MM.1S (cell line): ENCODE measurements around the gene UBE3B.
A peak's percentile ranks its signal among the peaks of the same experiment; 100 is the strongest.
"Not testable (repeated sequence)": the region's sequence is repeated elsewhere in the genome, so short reads cannot be mapped to it uniquely, and the experiment has no call there.

ENCODE experiments used
- DNase-seq: peaks from one replicate; pipeline ENCODE4 v3.0.0-alpha.2; 2015
- H2AFZ ChIP-seq: fragments of 300-600 bp; sonication (generic); 2 replicates; pipeline ENCODE4 v1.6.0; 2016; ENCODE audit warnings: antibody characterized with exemption, low read length
- H3F3A ChIP-seq: fragments of 300-600 bp; sonication (generic); 2 replicates; pipeline ENCODE4 v1.6.1; 2016; ENCODE audit warnings: mild to moderate bottlenecking, antibody characterized with exemption, low read length, moderate library complexity, mixed read lengths; ENCODE audit not compliant: insufficient read depth
- H3K27ac ChIP-seq: fragments of 300-600 bp; sonication (generic); 2 replicates; pipeline ENCODE4 v1.5.1; 2016; ENCODE audit warnings: mild to moderate bottlenecking, low read length
- H3K27me3 ChIP-seq: fragments of 300-600 bp; sonication (generic); replicated peaks from 2 replicates; pipeline ENCODE4 v1.6.0; 2016; ENCODE audit warnings: low read length; ENCODE audit not compliant: insufficient read depth
- H3K36me3 ChIP-seq: fragments of 300-600 bp; sonication (generic); replicated peaks from 2 replicates; pipeline ENCODE4 v1.6.1; 2016; ENCODE audit warnings: mild to moderate bottlenecking, low read length, mixed read lengths; ENCODE audit not compliant: insufficient read depth
- H3K4me1 ChIP-seq: fragments of 300-600 bp; sonication (generic); 2 replicates; pipeline ENCODE4 v1.6.1; 2016; ENCODE audit warnings: low read length, mixed read lengths
- H3K4me2 ChIP-seq: fragments of 300-600 bp; sonication (generic); 2 replicates; pipeline ENCODE4 v1.6.0; 2016; ENCODE audit warnings: low read depth, low read length
- H3K4me3 ChIP-seq: fragments of 300-600 bp; sonication (generic); 2 replicates; pipeline ENCODE4 v1.5.1; 2016; ENCODE audit warnings: low read length, mixed read lengths
- H3K79me2 ChIP-seq: fragments of 300-600 bp; sonication (generic); 2 replicates; pipeline ENCODE4 v1.6.1; 2016; ENCODE audit warnings: mixed run types, low read length, mixed read lengths
- H3K9ac ChIP-seq: fragments of 300-600 bp; sonication (generic); 2 replicates; pipeline ENCODE4 v1.6.1; 2016; ENCODE audit warnings: low read length, mixed read lengths
- H3K9me2 ChIP-seq: fragments of 300-600 bp; sonication (generic); replicated peaks from 2 replicates; pipeline ENCODE4 v1.6.1; 2016; ENCODE audit warnings: mild to moderate bottlenecking, low read length, mixed read lengths; ENCODE audit not compliant: insufficient read depth
- H3K9me3 ChIP-seq: fragments of 300-600 bp; sonication (generic); replicated peaks from 2 replicates; pipeline ENCODE4 v1.6.1; 2016; ENCODE audit warnings: mild to moderate bottlenecking, low read length, mixed read lengths; ENCODE audit not compliant: insufficient read depth
- H4K20me1 ChIP-seq: fragments of 300-600 bp; sonication (generic); 2 replicates; pipeline ENCODE4 v1.6.1; 2016; ENCODE audit warnings: mild to moderate bottlenecking, low read length, moderate library complexity, mixed read lengths; ENCODE audit not compliant: insufficient read depth
- CTCF ChIP-seq: fragments of 300-600 bp; sonication (generic); IDR thresholded peaks from 2 replicates; pipeline ENCODE4 v1.5.1; 2016; ENCODE audit warnings: antibody characterized with exemption, low read length, mixed read lengths
- EZH2 ChIP-seq: fragments of 300-600 bp; sonication (generic); optimal IDR thresholded peaks from 2 replicates; pipeline ENCODE3; 2017; ENCODE audit warnings: low read depth, mild to moderate bottlenecking, antibody characterized with exemption, low read length, mixed read lengths
- EZH2phosphoT487 ChIP-seq: fragments of 300-600 bp; sonication (generic); IDR thresholded peaks from 2 replicates; pipeline ENCODE4 v1.6.1; 2018; ENCODE audit warnings: antibody characterized with exemption, low read length

UBE3B gene

GRCh38 chr12:109477185-109477962, at the start of gene UBE3B, which contains the start of gene KCTD10:
TSS of gene UBE3B (plus strand) at chr12:109477634. CDS start at chr12:109483552, 5,918 bp downstream.
TSS of gene KCTD10 (minus strand) at chr12:109477300. CDS start at chr12:109477262, 38 bp downstream.
- TF ChIP-seq EZH2phosphoT487 (no peak), CTCF (no peak), EZH2 (no peak)
- Histone ChIP-seq H3K27me3 (no peaks in the 10 kb centered on the region), H3K9ac (peak within 1 kb of the TSS; percentile 92), H3K9me3 (no peaks in the 10 kb centered on the region), H3K27ac (peak within 1 kb of the TSS; percentile 67), H4K20me1 (no peaks in the 10 kb centered on the region), H3K4me3 (peak within 1 kb of the TSS; percentile 86), H3K9me2 (no peaks in the 10 kb centered on the region), H3K4me2 (peak within 1 kb of the TSS; percentile 69), H3K79me2 (peaks cover 82% of the 10 kb centered on the region), H3K4me1 (peaks cover 9% of the 10 kb centered on the region), H3K36me3 (no peaks in the 10 kb centered on the region), H3F3A (no peaks in the 10 kb centered on the region), H2AFZ (peak within 1 kb of the TSS; percentile 92)
- peak; percentile 87 for DNase-seq

- Histone ChIP-seq H3K27me3 (no peaks in the 10 kb centered on the region), H3F3A (no peaks in the 10 kb centered on the region), H3K9ac (no peak overlapping the region), H3K9me3 (no peaks in the 10 kb centered on the region), H3K27ac (no peak overlapping the region), H3K36me3 (no peaks in the 10 kb centered on the region), H3K79me2 (no peaks in the 10 kb centered on the region), H3K4me1 (no peaks in the 10 kb centered on the region; the same call in 1 of the 2 replicates), H3K4me3 (no peak overlapping the region), H4K20me1 (no peaks in the 10 kb centered on the region), H2AFZ (no peak overlapping the region), H3K4me2 (no peak overlapping the region), H3K9me2 (no peaks in the 10 kb centered on the region)
- peak; percentile 83 for DNase-seq
- no peak for TF ChIP-seq EZH2phosphoT487
- TF ChIP-seq CTCF, result peak; percentile 98
Measured at GRCh38 chr12:109428037-109428629, 49.3 kb upstream of the UBE3B start.

GRCh38 chr12:109428804-109429203, 48.6 kb upstream of the UBE3B start:
- not testable (repeated sequence) for H3K27ac ChIP-seq, H3K4me3 ChIP-seq, H4K20me1 ChIP-seq, H3K4me1 ChIP-seq, H3K9me3 ChIP-seq, H3K36me3 ChIP-seq, H3K9ac ChIP-seq, H3K79me2 ChIP-seq, H3K27me3 ChIP-seq, H2AFZ ChIP-seq, H3K9me2 ChIP-seq, DNase-seq, H3F3A ChIP-seq, H3K4me2 ChIP-seq

- H4K20me1 ChIP-seq, result no peaks in the 10 kb centered on the region
- DNase-seq, result no peak
- no peaks in the 10 kb centered on the region; the same call in 1 of the 2 replicates for H3K4me1 ChIP-seq
- no peaks in the 10 kb centered on the region for H3K36me3 ChIP-seq
- no peaks in the 10 kb centered on the region for H3F3A ChIP-seq
- H3K79me2 ChIP-seq, result no peaks in the 10 kb centered on the region
- no peak overlapping the region for H3K4me3 ChIP-seq
- H3K9ac ChIP-seq, result no peak overlapping the region
- no peak overlapping the region for H2AFZ ChIP-seq
- no peaks in the 10 kb centered on the region for H3K9me3 ChIP-seq
- TF ChIP-seq EZH2phosphoT487, result no peak
- TF ChIP-seq CTCF, result no peak
- no peak for TF ChIP-seq EZH2
- H3K4me2 ChIP-seq, result no peak overlapping the region
- H3K9me2 ChIP-seq, result no peaks in the 10 kb centered on the region
- no peak overlapping the region for H3K27ac ChIP-seq
- H3K27me3 ChIP-seq, result no peaks in the 10 kb centered on the region
Measured at GRCh38 chr12:109430244-109430643, 47.2 kb upstream of the UBE3B start.
